K562 (cell line): ENCODE data around the gene ZDHHC14. TPM values are rescaled to one million over a fixed set of nuclear protein-coding genes. Genes with fewer than 3 reads are reported as not detected.

Source experiments
- ESRRA ChIP-seq: fragments of 450-650 bp; IDR thresholded peaks from 2 replicates; pipeline ENCODE4 v1.6.1; 2014; ENCODE audit warnings: low read depth, mild to moderate bottlenecking, moderate library complexity, borderline replicate concordance
- EWSR1 ChIP-seq: fragments of 450-650 bp; IDR thresholded peaks from 2 replicates; pipeline ENCODE4 v1.6.1; 2018; ENCODE audit warnings: borderline replicate concordance, mild to moderate bottlenecking, low read depth, moderate library complexity; ENCODE audit not compliant: partially characterized antibody
- HNRNPK ChIP-seq: fragments of 200-400 bp; formaldehyde crosslinking; IDR thresholded peaks from one replicate; pipeline ENCODE4 v1.6.1; 2018; ENCODE audit warnings: mild to moderate bottlenecking, low read depth, low read length; ENCODE audit not compliant: poor library complexity, severe bottlenecking
- JUND ChIP-seq, 2 experiments: IDR thresholded peaks; 2 replicates in 1 of 2; 3 replicates in 1 of 2; pipeline ENCODE4 v1.6.1; 2011; ENCODE audit warnings: borderline replicate concordance in 2 of 2, low read depth in 2 of 2, low read length in 2 of 2, improper control_type of control experiment in 1 of 2, missing biosample characterization in 1 of 2, missing genetic modification characterization in 1 of 2, missing genetic modification reagents in 1 of 2
- RBM34 ChIP-seq: fragments of 200-400 bp; formaldehyde crosslinking; IDR thresholded peaks from 2 replicates; pipeline ENCODE4 v1.6.1; 2018; ENCODE audit warnings: low read length, borderline replicate concordance; ENCODE audit not compliant: insufficient read depth
- SMARCA5 ChIP-seq: fragments of 450-650 bp; IDR thresholded peaks from 2 replicates; pipeline ENCODE4 v1.6.1; 2016
- SUPT5H ChIP-seq: fragments of 450-650 bp; IDR thresholded peaks from 2 replicates; pipeline ENCODE4 v1.6.1; 2016
- ZNF23 ChIP-seq: fragments of 250-450 bp; sonication (Bioruptor Pico); IDR thresholded peaks from 2 replicates; pipeline ENCODE4 v1.4.0; 2020; ENCODE audit warnings: mild to moderate bottlenecking
- ZNF24 ChIP-seq: fragments of 450-650 bp; IDR thresholded peaks from 2 replicates; pipeline ENCODE4 v1.6.1; 2016
- ZNF644 ChIP-seq: fragments of 200-800 bp; sonication (Bioruptor generic); IDR thresholded peaks from 2 replicates; pipeline ENCODE4 v1.6.1; 2016; ENCODE audit warnings: low read depth, missing genetic modification characterization, missing compliant biosample characterization
- ZNF707 ChIP-seq: fragments of 250-450 bp; sonication (Bioruptor Pico); conservative IDR thresholded peaks from 2 replicates; pipeline ENCODE4 v1.8.0; 2022; ENCODE audit warnings: inconsistent platforms, mild to moderate bottlenecking, moderate library complexity
- polyA plus RNA-seq, 8 experiments: library from polyadenylated mRNA; depleted of rRNA in 4 of 8; stranded (reverse) in 5 of 8; unstranded in 3 of 8; fragments of >200 nt; fragmentation: Nextera tagmentation in 2 of 8; fragmentation: Illumina TruSeq in 1 of 8; extraction: Ambion mirVana in 2 of 8; extraction: Trizol in 1 of 8; gene quantifications; 2 replicates each; pipeline versions ENCODE4 v1.2.1 to v1.2.3, GENCODE V29; 2011 to 2014; ENCODE audit warnings: inconsistent platforms in 1 of 8, missing spikeins in 1 of 8
- total RNA-seq, 7 experiments: library from RNA; depleted of rRNA in 6 of 7; stranded (reverse); fragments of >200 nt in 6 of 7; fragmentation: Illumina TruSeq in 2 of 7; extraction: Trizol in 2 of 7; gene quantifications; 2 replicates each; pipeline versions ENCODE4 v1.2.1 to v1.2.3, GENCODE V29; 2011 to 2021; ENCODE audit warnings: low replicate concordance in 1 of 7
- TF ChIP-seq, protein P1 (sequence below): fragments of 150-350 bp; conservative IDR thresholded peaks from 2 replicates; pipeline ENCODE4 v1.6.1; 2014; ENCODE audit warnings: low read length
- TF ChIP-seq, protein P2 (sequence below): fragments of 250-450 bp; sonication (Bioruptor Pico); IDR thresholded peaks from 2 replicates; pipeline ENCODE4 v1.9.0; 2021; ENCODE audit warnings: mild to moderate bottlenecking, inconsistent platforms
- TF ChIP-seq, protein P3 (sequence below): fragments of 200-400 bp; formaldehyde crosslinking; IDR thresholded peaks from 2 replicates; pipeline ENCODE4 v1.6.1; 2017; ENCODE audit warnings: mild to moderate bottlenecking, low read depth, low read length, moderate library complexity
- TF ChIP-seq, protein P4 (sequence below), 2 experiments: fragments of 450-650 bp in 1 of 2; sonication (generic) in 1 of 2; formaldehyde crosslinking in 1 of 2; IDR thresholded peaks in 1 of 2; conservative IDR thresholded peaks in 1 of 2; 2 replicates each; pipeline versions ENCODE4 v1.6.1 to v1.8.1; 2016 to 2023; ENCODE audit warnings: mild to moderate bottlenecking in 2 of 2, moderate library complexity in 2 of 2, inconsistent platforms in 1 of 2, missing genetic modification reagents in 1 of 2
- TF ChIP-seq, protein P5 (sequence below): sonication (generic); formaldehyde crosslinking; IDR thresholded peaks from 2 replicates; pipeline ENCODE4 v1.8.0; 2022; ENCODE audit warnings: mild to moderate bottlenecking, missing genetic modification reagents

Gene ZDHHC14
- total and polyA plus RNA-seq, 9 of the 15 experiments (the other 6 are each of a cell fraction or from before 2014, with no cell fraction given) = 0.92 to 23.1 (median 13.8) TPM

DNA sequence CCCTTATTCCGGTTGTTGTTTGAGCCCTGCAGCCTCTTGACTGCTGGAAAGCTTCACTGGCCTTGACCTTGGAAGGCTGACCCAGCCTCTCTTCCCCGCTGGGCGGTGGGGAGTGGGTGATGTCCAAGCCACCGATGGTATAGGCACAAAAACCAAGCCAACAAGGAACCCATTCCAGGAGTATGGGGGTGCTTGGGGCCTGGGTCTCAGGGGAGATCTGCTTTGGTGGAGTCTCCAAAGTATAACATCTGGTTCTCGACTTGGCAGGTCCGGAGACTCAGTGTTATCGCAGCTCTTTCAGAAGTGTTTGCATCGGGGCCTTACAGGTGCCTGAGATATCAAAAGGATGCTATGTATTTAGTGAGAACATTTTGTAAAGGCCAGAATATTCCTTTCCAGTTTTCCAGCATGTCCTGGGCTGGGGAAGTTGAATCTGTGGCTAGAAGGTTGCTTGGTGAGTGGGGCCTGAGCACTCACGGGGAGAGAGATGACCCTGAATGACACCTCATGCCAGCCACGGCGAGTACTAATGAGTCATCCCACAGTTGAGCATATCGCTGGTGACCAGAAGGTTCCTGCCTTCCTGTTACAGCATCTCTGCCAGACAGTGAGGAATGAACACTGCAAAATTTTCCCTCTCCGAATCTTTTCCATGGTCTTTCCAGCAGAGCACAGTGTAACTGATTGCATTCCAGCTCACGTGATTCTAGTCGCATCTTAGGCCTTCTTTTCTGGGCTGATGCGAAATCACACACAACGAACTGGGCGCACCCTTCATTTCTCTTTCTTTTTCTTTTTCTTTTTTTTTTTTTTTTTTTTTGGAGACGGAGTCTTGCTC is 133.9 kb downstream of the ZDHHC14 start (continued):
- TF ChIP-seq, protein P1, sequence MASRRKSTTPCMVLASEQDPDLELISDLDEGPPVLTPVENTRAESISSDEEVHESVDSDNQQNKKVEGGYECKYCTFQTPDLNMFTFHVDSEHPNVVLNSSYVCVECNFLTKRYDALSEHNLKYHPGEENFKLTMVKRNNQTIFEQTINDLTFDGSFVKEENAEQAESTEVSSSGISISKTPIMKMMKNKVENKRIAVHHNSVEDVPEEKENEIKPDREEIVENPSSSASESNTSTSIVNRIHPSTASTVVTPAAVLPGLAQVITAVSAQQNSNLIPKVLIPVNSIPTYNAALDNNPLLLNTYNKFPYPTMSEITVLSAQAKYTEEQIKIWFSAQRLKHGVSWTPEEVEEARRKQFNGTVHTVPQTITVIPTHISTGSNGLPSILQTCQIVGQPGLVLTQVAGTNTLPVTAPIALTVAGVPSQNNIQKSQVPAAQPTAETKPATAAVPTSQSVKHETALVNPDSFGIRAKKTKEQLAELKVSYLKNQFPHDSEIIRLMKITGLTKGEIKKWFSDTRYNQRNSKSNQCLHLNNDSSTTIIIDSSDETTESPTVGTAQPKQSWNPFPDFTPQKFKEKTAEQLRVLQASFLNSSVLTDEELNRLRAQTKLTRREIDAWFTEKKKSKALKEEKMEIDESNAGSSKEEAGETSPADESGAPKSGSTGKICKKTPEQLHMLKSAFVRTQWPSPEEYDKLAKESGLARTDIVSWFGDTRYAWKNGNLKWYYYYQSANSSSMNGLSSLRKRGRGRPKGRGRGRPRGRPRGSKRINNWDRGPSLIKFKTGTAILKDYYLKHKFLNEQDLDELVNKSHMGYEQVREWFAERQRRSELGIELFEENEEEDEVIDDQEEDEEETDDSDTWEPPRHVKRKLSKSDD = no peak
- TF ChIP-seq ESRRA = peak; percentile 89
- TF ChIP-seq ZNF707 = no peak
- TF ChIP-seq, protein P2, sequence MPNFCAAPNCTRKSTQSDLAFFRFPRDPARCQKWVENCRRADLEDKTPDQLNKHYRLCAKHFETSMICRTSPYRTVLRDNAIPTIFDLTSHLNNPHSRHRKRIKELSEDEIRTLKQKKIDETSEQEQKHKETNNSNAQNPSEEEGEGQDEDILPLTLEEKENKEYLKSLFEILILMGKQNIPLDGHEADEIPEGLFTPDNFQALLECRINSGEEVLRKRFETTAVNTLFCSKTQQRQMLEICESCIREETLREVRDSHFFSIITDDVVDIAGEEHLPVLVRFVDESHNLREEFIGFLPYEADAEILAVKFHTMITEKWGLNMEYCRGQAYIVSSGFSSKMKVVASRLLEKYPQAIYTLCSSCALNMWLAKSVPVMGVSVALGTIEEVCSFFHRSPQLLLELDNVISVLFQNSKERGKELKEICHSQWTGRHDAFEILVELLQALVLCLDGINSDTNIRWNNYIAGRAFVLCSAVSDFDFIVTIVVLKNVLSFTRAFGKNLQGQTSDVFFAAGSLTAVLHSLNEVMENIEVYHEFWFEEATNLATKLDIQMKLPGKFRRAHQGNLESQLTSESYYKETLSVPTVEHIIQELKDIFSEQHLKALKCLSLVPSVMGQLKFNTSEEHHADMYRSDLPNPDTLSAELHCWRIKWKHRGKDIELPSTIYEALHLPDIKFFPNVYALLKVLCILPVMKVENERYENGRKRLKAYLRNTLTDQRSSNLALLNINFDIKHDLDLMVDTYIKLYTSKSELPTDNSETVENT (CRISPR knock-in tag) = no peak
- TF ChIP-seq, protein P3, sequence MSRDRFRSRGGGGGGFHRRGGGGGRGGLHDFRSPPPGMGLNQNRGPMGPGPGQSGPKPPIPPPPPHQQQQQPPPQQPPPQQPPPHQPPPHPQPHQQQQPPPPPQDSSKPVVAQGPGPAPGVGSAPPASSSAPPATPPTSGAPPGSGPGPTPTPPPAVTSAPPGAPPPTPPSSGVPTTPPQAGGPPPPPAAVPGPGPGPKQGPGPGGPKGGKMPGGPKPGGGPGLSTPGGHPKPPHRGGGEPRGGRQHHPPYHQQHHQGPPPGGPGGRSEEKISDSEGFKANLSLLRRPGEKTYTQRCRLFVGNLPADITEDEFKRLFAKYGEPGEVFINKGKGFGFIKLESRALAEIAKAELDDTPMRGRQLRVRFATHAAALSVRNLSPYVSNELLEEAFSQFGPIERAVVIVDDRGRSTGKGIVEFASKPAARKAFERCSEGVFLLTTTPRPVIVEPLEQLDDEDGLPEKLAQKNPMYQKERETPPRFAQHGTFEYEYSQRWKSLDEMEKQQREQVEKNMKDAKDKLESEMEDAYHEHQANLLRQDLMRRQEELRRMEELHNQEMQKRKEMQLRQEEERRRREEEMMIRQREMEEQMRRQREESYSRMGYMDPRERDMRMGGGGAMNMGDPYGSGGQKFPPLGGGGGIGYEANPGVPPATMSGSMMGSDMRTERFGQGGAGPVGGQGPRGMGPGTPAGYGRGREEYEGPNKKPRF = no peak
- no peak for TF ChIP-seq EWSR1
- TF ChIP-seq, protein P4, sequence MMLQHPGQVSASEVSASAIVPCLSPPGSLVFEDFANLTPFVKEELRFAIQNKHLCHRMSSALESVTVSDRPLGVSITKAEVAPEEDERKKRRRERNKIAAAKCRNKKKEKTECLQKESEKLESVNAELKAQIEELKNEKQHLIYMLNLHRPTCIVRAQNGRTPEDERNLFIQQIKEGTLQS (IDR thresholded peaks at IDR 0.05) = peak; percentile 100
- TF ChIP-seq, protein P4 (CRISPR knock-in tag; conservative IDR thresholded peaks at IDR 0.05) = peak; percentile 99
- TF ChIP-seq SMARCA5 = peak; percentile 48; the same call in 1 of the 2 replicates
- peak; percentile 72; the same call in 1 of the 2 replicates for TF ChIP-seq SUPT5H
- TF ChIP-seq, protein P5, sequence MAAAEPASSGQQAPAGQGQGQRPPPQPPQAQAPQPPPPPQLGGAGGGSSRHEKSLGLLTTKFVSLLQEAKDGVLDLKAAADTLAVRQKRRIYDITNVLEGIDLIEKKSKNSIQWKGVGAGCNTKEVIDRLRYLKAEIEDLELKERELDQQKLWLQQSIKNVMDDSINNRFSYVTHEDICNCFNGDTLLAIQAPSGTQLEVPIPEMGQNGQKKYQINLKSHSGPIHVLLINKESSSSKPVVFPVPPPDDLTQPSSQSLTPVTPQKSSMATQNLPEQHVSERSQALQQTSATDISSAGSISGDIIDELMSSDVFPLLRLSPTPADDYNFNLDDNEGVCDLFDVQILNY (CRISPR knock-in tag) = no peak
- peak; percentile 100 for TF ChIP-seq JUND (IDR thresholded peaks at IDR 0.05; ENCODE audit: borderline replicate concordance, low read depth, low read length)
- peak; percentile 100 for TF ChIP-seq JUND (tag; IDR thresholded peaks at IDR 0.05; ENCODE audit: borderline replicate concordance, low read depth, low read length)
- no peak for TF ChIP-seq ZNF23 (CRISPR knock-in tag)
- TF ChIP-seq HNRNPK = no peak
- TF ChIP-seq RBM34 = no peak
- peak; percentile 66; the same call in 1 of the 2 replicates for TF ChIP-seq ZNF24
- peak; percentile 84 for TF ChIP-seq ZNF644 (tag)
